HG03135 (cell line): Measurements from ENCODE around the gene ERFL.

ENCODE experiments used
- ATAC-seq: cut with Tn5 transposase; IDR thresholded peaks from one replicate; pipeline ENCODE4 v1.9.1; 2021; ENCODE audit warnings: mild to moderate bottlenecking, moderate library complexity; ENCODE audit not compliant: unreplicated experiment

Gene ERFL

GRCh38 chr19:41927497-41928192, 604 bp downstream of the ERFL start:
- ATAC-seq: no peak

- ATAC-seq: no peak
These were observed 1.3 kb downstream of the ERFL start for GRCh38 chr19:41926763-41927496.

GRCh38 chr19:41926028-41926762, 2.1 kb downstream of the ERFL start:
- ATAC-seq: no peak

GRCh38 chr19:41925208-41926003, 2.8 kb downstream of the ERFL start:
- ATAC-seq: no peak

- no peak for ATAC-seq
These were observed 3.8 kb downstream of the ERFL start for GRCh38 chr19:41924151-41925145.

- no peak for ATAC-seq
These were observed 5.0 kb downstream of the ERFL start for GRCh38 chr19:41923045-41923788.

- no peak for ATAC-seq
These were observed 5.7 kb downstream of the ERFL start for GRCh38 chr19:41922585-41922984.

GRCh38 chr19:41921577-41922576, 6.4 kb downstream of the ERFL start:
- ATAC-seq: no peak

- no peak for ATAC-seq
These were observed 7.2 kb downstream of the ERFL start for GRCh38 chr19:41920882-41921576.

GRCh38 chr19:41919948-41920712, 8.1 kb downstream of the ERFL start:
- no peak for ATAC-seq

- no peak for ATAC-seq
These were observed 9.5 kb downstream of the ERFL start for GRCh38 chr19:41918653-41919244.

GRCh38 chr19:41918095-41918494, 10.2 kb downstream of the ERFL start:
- ATAC-seq: no peak

- no peak for ATAC-seq
These were observed 10.6 kb downstream of the ERFL start for GRCh38 chr19:41917676-41918075.

- ATAC-seq: no peak
These were observed 12.4 kb downstream of the ERFL start for GRCh38 chr19:41915776-41916414.

- no peak for ATAC-seq
These were observed 13.1 kb downstream of the ERFL start for GRCh38 chr19:41915021-41915775.
